Coronary artery (tissue), 2 donors: Measurements from ENCODE around the gene ITPK1.

Experiments used
- DNase-seq: peaks from one replicate; pipeline ENCODE4 v3.0.0-alpha.2; 2017; ENCODE audit warnings: low spot score
- H3K27ac ChIP-seq, 2 donors: fragments of 200-600 bp; sonication (generic); one replicate each; pipeline ENCODE4 v1.5.1; 2016 to 2019
- H3K4me3 ChIP-seq: fragments of 200-600 bp; sonication (generic); 2 replicates; pipeline ENCODE4 v1.5.1; 2016; ENCODE audit warnings: mild to moderate bottlenecking, moderate library complexity
- TF ChIP-seq, protein P1 (sequence below): fragments of 200-600 bp; sonication (generic); IDR thresholded peaks from one replicate; pipeline ENCODE4 v1.5.1; 2019; ENCODE audit warnings: antibody characterized with exemption

ITPK1 gene

DNA sequence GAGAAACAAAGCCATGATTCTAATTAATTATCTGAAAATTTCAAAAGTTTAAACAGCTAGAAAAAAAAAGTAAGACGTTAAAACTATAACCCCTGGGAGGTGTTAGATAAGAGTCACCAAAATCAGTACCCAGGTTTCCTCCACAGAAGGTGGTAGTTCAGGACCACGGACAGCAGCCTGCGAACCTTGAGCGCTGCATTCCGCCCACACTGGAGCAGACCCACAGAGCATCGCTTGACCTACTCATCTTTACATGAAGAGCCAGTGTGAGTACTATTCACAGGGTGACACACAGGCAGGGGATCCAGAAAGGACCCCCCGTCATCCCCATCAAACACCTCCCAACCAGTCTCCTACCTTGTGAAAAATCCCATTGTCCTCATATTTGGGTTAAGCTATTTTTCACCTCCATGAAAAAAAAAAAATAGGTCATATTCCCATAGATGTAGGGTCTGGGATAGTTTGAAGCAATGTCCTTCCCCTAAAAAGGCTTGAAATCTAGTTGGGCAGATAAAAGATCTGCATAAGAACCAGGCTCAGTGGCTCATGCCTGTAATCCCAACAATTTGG is 201.6 kb downstream of the ITPK1 start:
- no peak overlapping the region for H3K27ac ChIP-seq
- no peak overlapping the region for H3K4me3 ChIP-seq
- TF ChIP-seq, protein P1, sequence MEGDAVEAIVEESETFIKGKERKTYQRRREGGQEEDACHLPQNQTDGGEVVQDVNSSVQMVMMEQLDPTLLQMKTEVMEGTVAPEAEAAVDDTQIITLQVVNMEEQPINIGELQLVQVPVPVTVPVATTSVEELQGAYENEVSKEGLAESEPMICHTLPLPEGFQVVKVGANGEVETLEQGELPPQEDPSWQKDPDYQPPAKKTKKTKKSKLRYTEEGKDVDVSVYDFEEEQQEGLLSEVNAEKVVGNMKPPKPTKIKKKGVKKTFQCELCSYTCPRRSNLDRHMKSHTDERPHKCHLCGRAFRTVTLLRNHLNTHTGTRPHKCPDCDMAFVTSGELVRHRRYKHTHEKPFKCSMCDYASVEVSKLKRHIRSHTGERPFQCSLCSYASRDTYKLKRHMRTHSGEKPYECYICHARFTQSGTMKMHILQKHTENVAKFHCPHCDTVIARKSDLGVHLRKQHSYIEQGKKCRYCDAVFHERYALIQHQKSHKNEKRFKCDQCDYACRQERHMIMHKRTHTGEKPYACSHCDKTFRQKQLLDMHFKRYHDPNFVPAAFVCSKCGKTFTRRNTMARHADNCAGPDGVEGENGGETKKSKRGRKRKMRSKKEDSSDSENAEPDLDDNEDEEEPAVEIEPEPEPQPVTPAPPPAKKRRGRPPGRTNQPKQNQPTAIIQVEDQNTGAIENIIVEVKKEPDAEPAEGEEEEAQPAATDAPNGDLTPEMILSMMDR = no peak
- DNase-seq = no peak

DNA sequence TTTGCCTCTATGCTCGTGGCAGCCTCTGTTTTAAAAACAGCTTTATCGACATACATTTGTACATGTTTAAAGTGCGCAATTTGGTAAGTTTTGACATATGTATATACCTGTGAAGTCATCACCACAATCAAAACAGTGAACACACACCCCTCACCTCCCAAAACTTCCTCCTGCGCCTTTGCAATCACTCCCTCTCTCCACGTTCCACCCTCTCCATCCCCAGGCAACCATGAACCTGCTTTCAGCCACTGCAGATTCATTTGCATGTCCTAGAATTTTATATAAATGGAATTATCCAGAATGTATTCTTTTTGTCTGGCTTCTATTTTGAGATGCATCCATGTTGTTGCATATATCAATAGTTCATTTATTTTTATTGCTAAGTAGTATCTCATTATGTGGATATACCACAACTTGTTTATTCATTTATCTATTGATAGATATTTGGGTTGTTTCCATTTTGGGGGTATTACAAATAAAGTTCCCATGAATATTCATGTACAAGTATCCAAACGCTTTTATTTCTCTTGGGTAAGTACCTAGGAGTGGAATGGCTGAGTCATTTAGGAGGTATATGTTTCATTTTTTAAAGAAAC is 208.3 kb downstream of the ITPK1 start:
- DNase-seq = no peak
- TF ChIP-seq, protein P1 = no peak
- no peak overlapping the region for H3K4me3 ChIP-seq
- H3K27ac ChIP-seq = no peak overlapping the region

DNA sequence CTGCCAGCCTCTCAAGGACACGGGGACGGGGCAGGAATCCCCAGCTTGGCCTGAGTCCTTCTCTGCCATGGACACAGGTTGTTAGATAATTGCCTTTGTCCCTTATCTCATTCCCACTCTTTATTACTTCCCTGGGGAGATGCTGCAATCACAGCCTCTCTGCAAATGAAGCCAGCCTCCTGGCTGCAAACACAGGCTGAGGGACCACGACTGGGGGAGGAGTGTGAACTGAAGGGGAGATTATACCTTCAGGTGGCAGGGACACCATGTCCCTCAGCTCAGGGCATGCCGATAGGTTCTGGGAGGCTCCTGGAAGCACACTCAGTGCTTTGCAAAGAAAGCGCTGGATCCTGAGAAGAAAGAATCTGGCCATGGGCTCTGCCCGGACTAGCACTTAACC is 208.9 kb downstream of the ITPK1 start:
- no peak for DNase-seq
- Histone ChIP-seq H3K4me3 (no peak overlapping the region), H3K27ac (no peak overlapping the region)
- TF ChIP-seq, protein P1 = no peak

DNA sequence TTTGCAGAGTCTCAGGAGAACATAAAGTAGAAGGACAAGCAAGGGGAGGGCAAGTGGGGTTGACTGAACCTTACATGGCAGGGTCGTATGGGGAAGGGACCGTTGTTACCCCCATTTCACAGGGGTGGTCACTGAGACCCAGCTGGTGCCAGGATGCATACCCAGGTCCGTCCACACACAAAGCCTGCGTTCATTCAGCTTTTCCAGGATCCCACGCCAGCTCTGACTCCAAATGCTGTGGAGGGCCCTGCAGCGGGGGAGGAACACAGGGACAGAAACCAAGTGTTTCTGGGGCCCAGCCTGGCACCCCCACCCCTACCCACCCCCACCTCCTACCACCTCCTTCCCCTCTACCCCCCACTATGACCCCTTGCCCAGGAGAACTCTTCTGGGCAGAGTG is 209.3 kb downstream of the ITPK1 start:
- DNase-seq = no peak
- no peak overlapping the region for H3K4me3 ChIP-seq
- H3K27ac ChIP-seq = no peak overlapping the region
- TF ChIP-seq, protein P1 = no peak

DNA sequence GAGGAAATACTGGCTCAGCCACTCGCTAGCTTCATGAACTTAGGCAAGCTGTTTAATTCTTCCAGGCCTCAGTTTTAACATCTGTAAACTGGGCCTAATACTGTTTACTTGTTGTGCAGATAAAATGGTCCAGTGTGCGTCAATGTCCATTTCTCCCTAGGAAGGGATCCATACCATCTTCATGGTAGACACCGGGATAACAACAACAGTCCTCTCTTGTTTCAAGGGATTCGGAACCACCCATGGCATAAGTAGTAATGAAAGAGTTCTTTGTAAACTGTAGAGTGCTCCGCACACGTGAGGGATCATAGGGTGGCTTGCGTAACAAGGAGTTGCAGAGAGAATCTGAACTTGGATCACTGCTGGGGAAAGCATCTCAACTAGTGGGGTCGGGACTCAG is 210.1 kb downstream of the ITPK1 start:
- Histone ChIP-seq H3K27ac (no peak overlapping the region), H3K4me3 (no peak overlapping the region)
- TF ChIP-seq, protein P1 = no peak
- DNase-seq = no peak

DNA sequence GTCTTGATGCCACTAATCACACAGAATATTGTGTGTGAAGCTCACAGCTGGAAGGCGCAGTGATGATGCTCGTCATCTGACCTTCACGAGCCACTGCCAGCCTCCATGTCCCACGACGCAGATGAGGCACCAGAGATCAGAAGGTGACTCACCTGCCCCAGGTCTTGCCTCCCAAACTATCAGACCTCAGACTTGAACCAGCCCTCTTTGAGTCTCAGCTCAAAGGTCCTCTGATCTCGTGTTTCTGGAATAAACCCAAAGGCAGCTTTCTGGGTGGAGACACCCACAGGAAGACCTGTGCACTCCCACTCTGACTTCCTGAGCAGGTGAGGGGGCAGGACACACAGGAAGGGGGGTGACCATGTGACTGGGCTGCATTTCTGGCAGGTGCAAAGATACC is 212.4 kb downstream of the ITPK1 start:
- no peak for DNase-seq
- Histone ChIP-seq H3K27ac (no peak overlapping the region), H3K4me3 (no peak overlapping the region)
- TF ChIP-seq, protein P1 = no peak

DNA sequence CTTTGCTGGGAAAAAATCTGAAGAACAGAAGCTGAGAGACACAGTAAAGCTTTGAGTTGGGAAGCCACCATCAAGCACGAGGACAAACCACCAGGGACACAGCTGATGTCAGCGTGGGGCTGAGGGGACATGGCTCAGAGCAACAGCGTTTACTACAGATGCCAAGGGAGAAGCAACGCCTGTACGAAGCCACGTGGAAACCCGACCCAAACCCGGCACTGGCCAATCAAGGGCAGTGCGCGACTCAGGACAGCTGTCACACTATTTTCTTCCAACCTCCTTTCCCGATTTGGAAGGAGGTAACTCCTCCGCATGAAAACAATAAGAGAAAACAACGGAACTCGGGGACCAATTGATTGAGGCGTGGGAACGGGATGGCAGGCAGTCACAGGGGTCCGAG is 213.0 kb downstream of the ITPK1 start:
- H3K27ac ChIP-seq = no peak overlapping the region
- DNase-seq = no peak
- no peak overlapping the region for H3K4me3 ChIP-seq
- TF ChIP-seq, protein P1 = no peak
